Measurements from ENCODE around the gene CPNE4. TPM values are rescaled to one million over a fixed set of nuclear protein-coding genes. Genes with fewer than 3 reads are reported as not detected.

The CPNE4 gene
- total RNA-seq, 4 donors from 2014 or later, result 0.79 TPM; not detected in 3

DNA sequence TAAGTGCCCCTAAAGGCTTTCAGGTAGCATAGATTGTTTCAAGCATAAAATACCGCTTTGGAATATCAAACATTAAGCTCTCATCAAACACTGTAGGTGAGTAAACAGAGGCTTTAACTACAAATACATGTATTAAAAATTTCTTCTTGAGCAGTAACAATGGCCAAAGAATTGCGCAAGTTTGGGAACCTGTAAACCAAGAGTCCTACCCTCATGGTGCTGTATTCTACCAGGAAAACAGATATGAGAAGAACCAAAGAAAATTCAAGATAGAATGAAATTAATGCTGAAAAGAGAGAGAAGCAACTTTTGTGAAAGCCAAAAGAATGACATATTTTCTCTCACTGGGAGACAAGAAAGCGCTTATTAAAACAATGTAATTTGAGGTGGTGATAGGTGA lies 45.5 kb downstream of the CPNE4 start:
- TF ChIP-seq CTCF (IDR thresholded peaks at IDR 0.05), result no peak

GRCh38 chr3:131988209-131988608 lies 46.6 kb downstream of the CPNE4 start:
- no peak for TF ChIP-seq CTCF (IDR thresholded peaks at IDR 0.05)
- no peak for DNase-seq (ENCODE audit: low spot score)
- no peak for ATAC-seq (ENCODE audit: low FRiP score)

More for the DNA sequence above, 45.5 kb downstream of the CPNE4 start:
- DNase-seq (ENCODE audit: low spot score) (no peak), ATAC-seq (ENCODE audit: low FRiP score) (no peak)

GRCh38 chr3:131983689-131984088 lies 51.1 kb downstream of the CPNE4 start:
- no peak for TF ChIP-seq CTCF (IDR thresholded peaks at IDR 0.05)
- ATAC-seq (ENCODE audit: low FRiP score) (no peak), DNase-seq (ENCODE audit: low spot score) (no peak)

DNA sequence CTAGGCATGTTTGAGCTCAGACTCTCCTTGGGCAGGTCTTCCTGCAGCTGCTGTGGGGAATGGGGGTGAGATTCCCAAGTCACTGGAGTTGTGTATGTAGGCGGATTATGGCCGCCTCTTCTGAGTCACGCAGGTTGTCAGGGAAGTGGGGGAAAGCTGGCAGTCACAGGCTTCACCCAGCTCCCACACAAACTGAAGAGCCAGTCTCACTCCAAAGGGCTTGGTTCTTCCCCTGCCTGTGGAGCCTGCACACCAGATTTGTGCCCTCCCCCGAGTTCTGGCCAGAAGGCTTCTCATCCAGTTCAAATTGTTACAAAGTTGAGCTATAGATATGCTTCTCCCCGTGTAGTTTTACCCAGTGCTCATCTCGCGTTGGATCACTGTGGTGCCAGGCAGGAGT lies 53.5 kb downstream of the CPNE4 start:
- no peak for ATAC-seq (ENCODE audit: low FRiP score)
- TF ChIP-seq CTCF (IDR thresholded peaks at IDR 0.05), result no peak
- DNase-seq (ENCODE audit: low spot score), result no peak

DNA sequence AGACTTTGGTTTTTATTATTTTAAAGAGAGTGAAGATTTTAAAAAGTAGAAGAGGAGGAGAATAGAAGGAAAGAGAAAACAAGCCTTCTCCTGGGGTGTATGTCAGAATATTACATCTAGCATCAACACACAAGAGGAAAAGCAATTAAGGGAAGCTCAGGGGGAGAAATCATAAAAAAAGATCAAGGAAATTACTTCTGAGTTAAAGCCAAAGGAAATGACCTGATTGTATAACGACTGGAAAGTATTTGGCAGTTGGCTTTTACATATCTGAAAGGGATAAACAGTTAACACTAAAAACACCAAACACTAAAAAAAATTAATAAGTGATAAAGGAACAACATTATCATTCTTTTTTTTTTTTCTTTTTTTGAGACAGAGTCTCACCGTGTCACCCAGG lies 58.4 kb downstream of the CPNE4 start:
- DNase-seq (ENCODE audit: low spot score) (no peak), ATAC-seq (ENCODE audit: low FRiP score) (no peak)
- no peak for TF ChIP-seq CTCF (IDR thresholded peaks at IDR 0.05)

DNA sequence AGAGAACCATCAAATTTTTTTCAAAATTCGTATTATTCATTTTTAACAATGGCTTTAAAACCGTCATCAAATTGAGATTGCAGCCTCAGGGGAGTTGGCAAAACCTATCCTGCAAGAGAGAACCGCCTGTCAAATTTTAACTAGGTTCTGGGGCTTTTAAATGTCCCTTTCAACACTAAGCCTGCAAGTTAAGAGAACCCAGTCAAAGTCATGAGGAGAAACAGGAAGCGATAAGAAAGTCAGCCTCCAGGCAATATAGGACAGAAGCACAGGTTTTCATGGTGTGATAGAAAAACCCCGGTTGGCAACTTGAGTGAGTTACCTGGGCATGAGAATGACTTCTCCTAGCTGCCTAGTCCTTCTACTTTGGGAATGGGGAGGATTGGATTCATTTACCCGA lies 59.8 kb downstream of the CPNE4 start:
- no peak for TF ChIP-seq CTCF (IDR thresholded peaks at IDR 0.05)
- DNase-seq (ENCODE audit: low spot score), result no peak
- ATAC-seq (ENCODE audit: low FRiP score), result no peak

- DNase-seq (ENCODE audit: low spot score), result no peak
- no peak for TF ChIP-seq CTCF (IDR thresholded peaks at IDR 0.05)
Observed at GRCh38 chr3:131973731-131974130, 61.1 kb downstream of the CPNE4 start.

More at GRCh38 chr3:131973731-131974130, 61.1 kb downstream of the CPNE4 start:
- ATAC-seq (ENCODE audit: low FRiP score), result no peak
